Sciatic nerve (tissue), 2 donors: ENCODE measurements around the gene NPEPL1. TPM values are rescaled to one million over a fixed set of nuclear protein-coding genes. Genes with fewer than 3 reads are reported as not detected.
"Not testable (repeated sequence)": the region's sequence is repeated elsewhere in the genome, so short reads cannot be mapped to it uniquely, and the experiment has no call there.

Experiments
- ATAC-seq: fragments of 200-7000 bp; cut with Tn5 transposase; one replicate; pipeline ENCODE4 v1.9.1; 2020; ENCODE audit warnings: mild to moderate bottlenecking, moderate library complexity
- DNase-seq: peaks from one replicate; pipeline ENCODE4 v3.0.0-alpha.2; 2020; ENCODE audit warnings: low spot score
- intact Hi-C: fragments of 100-400 bp; cut with DNase I; formaldehyde crosslinking; loops from one replicate; pipeline ENCODE4 v1.14.2; 2022
- total RNA-seq: library from RNA; stranded (reverse); fragmentation: NEBNext Ultra II Directional; extraction: Animal tissue kit (Norgen Biotek cat#: 25700); gene quantifications from one replicate; pipeline ENCODE4 v1.2.1, GENCODE V29; 2021
- donor health status: DM: no; HTN: no; CAD: no.
- donor health status: DM: no; HTN: no; CAD: no.

The NPEPL1 gene
- total RNA-seq, 1 donor from 2014 or later = 47.5 TPM

GRCh38 chr20:58748618-58749017, 56.0 kb downstream of the NPEPL1 start:
- no peak for DNase-seq
- intact Hi-C loops = no loop called here
- ATAC-seq = no peak

DNA sequence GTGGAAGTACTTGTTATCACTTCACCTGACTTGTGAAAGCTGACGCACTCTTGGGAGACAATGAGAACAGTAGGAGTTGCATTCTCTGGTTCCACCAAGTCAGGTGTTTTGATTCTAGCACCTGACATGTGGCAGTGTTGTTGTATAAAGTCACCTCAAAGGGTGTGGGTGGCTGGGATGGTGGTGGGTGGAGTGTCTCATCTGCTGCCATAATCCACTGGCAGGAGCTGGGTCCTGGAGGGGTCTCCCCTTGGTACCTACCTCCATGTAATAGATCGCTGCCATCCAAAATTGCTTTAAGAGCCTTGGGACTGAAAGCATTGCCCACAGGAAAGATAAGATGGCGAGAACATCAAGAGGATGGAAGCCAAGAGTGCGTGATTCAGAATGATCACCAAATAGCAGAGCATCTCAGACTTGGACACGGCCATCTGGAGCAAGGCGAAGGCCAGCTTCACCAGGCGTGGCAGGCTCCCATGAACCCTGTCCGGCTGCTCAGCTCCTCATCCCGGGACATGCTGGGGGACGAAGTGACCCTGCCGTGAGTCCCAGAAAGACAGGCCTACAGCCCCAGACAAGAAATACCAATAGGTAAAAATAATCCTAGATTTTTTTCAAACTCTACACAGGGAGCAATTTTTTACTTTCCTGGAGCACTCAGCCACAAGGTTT, 56.6 kb downstream of the NPEPL1 start:
- intact Hi-C loops = no loop called here
- no peak for DNase-seq
- ATAC-seq = no peak

DNA sequence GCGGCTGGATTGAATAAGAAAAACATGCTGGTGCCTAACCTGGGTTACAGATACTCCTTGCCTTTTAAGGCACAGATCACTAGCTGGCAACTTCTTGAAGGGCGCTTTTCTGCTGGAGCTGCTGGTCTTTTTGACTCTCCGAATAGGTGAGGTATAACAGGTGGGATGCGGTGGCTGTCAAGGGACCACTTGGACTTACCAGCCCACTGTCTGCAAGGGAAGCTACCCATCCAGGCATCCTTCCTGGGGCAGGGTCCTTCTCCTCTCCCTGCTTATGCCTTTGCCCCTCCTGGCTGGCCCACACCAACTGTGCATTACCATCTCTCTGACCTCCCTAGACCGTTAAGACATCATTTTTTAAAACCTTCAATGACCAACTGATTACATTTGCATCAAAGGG, 57.4 kb downstream of the NPEPL1 start:
- no peak for ATAC-seq
- no peak for DNase-seq
- intact Hi-C loops = no loop called here

GRCh38 chr20:58750706-58751105, 58.1 kb downstream of the NPEPL1 start:
- DNase-seq, intact Hi-C loops, ATAC-seq: not testable (repeated sequence)

- intact Hi-C loops = no loop called here
- ATAC-seq (no peak), DNase-seq (no peak)
Measured at GRCh38 chr20:58751979-58752378, 59.4 kb downstream of the NPEPL1 start.

DNA sequence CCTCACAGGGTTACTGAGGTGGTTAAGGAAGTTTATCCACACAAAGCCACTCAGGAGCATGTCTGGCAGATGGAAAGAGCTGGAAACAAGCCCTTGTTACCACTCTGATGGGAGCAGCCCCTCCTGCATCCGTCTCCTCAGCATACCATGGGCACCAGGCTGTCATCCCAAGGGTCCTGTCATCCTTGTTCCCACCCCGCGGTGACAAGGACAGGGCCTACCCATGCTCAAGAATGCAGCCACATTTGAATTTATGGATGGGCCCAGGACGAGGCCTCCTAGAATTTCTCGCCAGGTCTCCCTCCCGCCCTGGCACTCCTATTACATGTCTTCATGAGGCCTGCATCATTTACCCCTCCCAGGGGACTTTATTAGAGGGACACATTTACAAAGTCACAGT, 60.0 kb downstream of the NPEPL1 start:
- intact Hi-C loops = no loop called here
- no peak for ATAC-seq
- no peak for DNase-seq

- intact Hi-C loops = no loop called here
- DNase-seq = no peak
- no peak for ATAC-seq
Measured at GRCh38 chr20:58753267-58753921, 60.8 kb downstream of the NPEPL1 start.

DNA sequence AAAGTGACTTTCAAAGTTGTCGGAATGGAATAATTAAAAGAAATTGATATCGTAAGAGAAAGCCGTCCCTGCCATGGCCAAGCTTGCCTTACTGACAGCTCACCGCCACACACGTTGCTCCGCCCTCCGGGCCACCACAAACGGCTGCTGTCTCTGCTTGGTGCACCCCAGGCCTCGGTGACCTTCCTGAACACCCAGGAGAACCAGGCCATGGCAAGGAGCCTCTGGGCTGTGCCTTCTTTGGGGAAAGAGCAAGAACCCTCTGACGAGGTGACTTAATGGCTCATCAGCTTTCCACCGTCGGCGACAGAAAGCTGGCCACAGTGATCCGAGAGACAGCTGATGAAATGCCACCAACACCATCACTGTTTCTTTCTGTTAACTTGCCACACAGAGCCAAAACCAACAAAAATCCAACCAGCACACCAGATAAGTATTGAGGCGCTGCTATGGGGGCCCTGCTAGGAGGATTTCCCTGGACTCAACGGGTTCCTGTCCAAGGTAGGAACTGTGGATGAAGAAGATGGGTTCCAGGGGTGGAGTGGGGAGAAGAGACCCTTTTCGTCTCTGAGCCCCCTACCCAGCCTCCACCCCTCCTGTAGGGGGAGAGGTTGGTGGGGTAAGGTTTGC, 61.4 kb downstream of the NPEPL1 start:
- intact Hi-C loops = no loop called here
- DNase-seq (no peak), ATAC-seq (no peak)

GRCh38 chr20:58754584-58754983, 62.0 kb downstream of the NPEPL1 start:
- ATAC-seq (no peak), DNase-seq (no peak)
- intact Hi-C loops = no loop called here

GRCh38 chr20:58755062-58755697, 62.6 kb downstream of the NPEPL1 start:
- DNase-seq = no peak
- no peak for ATAC-seq
- intact Hi-C loops = no loop called here

DNA sequence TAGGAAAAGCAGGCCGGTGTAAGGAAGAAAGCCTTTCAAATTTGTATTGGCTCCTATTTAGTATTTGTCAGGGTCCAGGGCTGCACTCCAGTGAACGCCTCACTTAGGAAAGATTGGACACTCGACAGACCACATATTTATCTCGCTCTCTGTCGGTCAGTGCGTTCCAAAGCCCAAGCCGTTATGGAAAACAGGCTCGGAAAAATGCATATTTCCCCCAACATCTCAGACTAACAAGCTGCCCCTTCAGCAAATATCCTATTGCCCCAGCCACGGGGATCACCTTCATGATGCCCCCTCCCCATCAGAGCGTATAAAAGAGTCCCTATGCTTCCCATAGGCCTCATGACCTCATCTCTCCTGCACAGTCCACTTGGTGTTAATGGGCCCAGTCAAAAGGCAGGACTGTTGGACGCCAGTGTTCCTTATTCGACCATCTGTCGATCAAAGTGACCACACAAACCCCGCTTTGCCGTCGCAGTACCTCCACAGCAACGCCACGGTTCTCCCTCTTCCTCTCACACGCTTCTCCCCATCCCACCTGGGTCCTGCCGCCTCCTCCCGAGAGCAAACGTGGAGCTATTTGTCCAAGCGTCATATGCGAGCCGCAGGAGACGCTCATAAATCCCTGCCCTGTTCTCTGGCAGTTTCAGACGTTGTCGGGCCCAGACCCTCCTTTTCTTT, 63.3 kb downstream of the NPEPL1 start:
- intact Hi-C loops = no loop called here

DNA sequence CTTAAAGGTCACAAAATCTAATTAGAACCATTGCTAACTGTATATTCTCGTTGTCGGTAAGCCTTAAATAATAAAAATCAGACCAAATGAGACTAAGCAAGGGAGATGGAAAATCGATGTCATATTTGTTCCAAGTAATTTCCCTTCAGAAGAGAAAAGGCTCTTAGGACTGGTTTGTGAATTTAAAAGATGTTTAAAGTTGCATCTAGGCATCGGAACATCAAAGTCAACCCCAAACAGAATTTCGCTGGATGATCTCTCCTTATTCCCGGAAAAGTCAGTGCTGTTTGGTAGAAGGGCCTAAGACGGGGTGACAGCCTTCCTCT, 63.8 kb downstream of the NPEPL1 start:
- DNase-seq (no peak), ATAC-seq (no peak)

More for the DNA sequence above, 63.3 kb downstream of the NPEPL1 start:
- no peak for ATAC-seq
- DNase-seq = no peak

DNA sequence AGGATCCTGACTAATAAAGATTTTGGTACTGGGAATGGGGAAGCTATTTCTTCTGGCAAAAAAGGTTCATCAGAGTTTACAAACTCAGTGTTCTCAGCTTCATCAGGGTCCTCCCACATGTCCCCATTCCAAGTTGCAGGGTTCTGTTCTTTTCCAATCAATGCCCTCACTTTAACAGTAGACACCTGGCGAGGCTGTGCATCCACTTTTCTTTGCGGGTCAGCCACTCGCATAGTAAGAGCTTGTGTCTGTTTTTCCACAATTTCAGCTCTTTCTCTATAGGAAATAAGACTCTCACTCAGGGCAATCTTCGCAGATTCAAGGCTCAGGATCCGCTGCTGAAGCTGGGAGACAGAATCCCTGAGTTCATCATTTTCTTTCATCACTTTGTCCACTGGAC, 65.0 kb downstream of the NPEPL1 start:
- intact Hi-C loops, DNase-seq, ATAC-seq: not testable (repeated sequence)

More for the DNA sequence above, 63.8 kb downstream of the NPEPL1 start:
- intact Hi-C loops = no loop called here

DNA sequence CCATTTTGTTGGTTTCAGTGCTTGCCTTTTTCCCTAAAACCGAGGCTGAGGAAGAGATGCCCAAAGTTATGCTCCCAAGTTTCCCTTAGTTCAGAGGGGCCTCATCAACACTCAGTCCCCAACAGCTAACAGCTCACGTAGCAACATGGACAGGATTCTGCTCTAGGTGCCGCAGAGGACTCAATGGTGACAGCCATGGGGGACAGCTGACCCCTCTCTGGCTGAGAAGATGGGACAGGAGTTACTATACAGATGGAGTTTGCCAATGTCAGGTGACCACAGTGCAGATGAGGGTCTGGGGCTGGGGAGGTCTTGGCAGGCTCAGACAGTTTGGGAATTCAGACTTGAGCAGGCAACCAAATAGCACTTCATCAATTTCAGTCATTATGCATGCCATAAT, 67.3 kb downstream of the NPEPL1 start:
- ATAC-seq (no peak), DNase-seq (no peak)
- intact Hi-C loops = no loop called here

DNA sequence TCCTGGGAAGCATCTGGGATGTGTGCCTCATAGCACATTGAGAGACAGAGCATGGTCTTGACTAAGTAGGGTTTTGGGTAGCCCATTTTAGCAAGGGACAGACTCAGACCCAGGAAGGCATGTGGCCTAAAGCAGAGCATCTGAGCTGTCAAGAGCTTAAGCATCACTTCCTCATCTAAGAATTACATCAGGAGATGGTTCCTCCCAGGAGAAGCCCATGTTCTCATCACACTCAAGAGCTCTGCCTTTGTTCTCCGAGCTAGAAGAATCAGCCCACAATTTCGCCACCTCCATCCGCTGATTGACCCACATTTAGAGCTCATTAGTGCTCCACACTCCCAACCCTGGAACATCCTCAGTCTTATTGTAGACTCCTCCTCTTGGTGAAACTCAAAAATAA, 68.3 kb downstream of the NPEPL1 start:
- intact Hi-C loops = no loop called here
- DNase-seq = no peak
- no peak for ATAC-seq

- ATAC-seq (no peak), DNase-seq (no peak)
- intact Hi-C loops = no loop called here
Measured at GRCh38 chr20:58762120-58762519, 69.5 kb downstream of the NPEPL1 start.

- ATAC-seq (no peak), DNase-seq (no peak)
- intact Hi-C loops = no loop called here
Measured at GRCh38 chr20:58763076-58763475, 70.5 kb downstream of the NPEPL1 start.
